GM23338 (cell line): ENCODE measurements around the gene SPDYE2. TPM values are rescaled to one million over a fixed set of nuclear protein-coding genes. Genes with fewer than 3 reads are reported as not detected.
"Not testable (repeated sequence)": the region's sequence is repeated elsewhere in the genome, so short reads cannot be mapped to it uniquely, and the experiment has no call there.

ENCODE experiments used
- ATAC-seq: fragments of 200-7000 bp; cut with Tn5 transposase; 3 replicates; pipeline ENCODE4 v1.9.1; 2020
- DNase-seq: peaks from one replicate; pipeline ENCODE4 v3.0.0-alpha.2; 2015; ENCODE audit warnings: low spot score
- H2AFZ ChIP-seq: fragments of 200-600 bp; sonication (generic); 2 replicates; pipeline ENCODE4 v1.8.0; 2016; ENCODE audit warnings: antibody characterized with exemption, mild to moderate bottlenecking, moderate library complexity
- H3F3A ChIP-seq: fragments of 200-600 bp; sonication (generic); replicated peaks from 2 replicates; pipeline ENCODE4 v1.8.0; 2017; ENCODE audit warnings: antibody characterized with exemption, mixed run types, low read depth
- H3K27ac ChIP-seq: fragments of 200-600 bp; sonication (generic); 2 replicates; pipeline ENCODE4 v1.6.1; 2016; ENCODE audit warnings: low read depth
- H3K27me3 ChIP-seq: fragments of 200-600 bp; sonication (generic); 2 replicates; pipeline ENCODE4 v1.8.0; 2016; ENCODE audit warnings: mild to moderate bottlenecking, mixed run types, moderate library complexity; ENCODE audit not compliant: insufficient read depth
- H3K36me3 ChIP-seq: fragments of 200-600 bp; sonication (generic); 2 replicates; pipeline ENCODE4 v1.8.0; 2016; ENCODE audit warnings: mild to moderate bottlenecking; ENCODE audit not compliant: insufficient read depth
- H3K4me1 ChIP-seq: fragments of 200-600 bp; sonication (generic); 2 replicates; pipeline ENCODE4 v1.8.0; 2016; ENCODE audit warnings: mild to moderate bottlenecking, moderate library complexity; ENCODE audit not compliant: insufficient read depth
- H3K4me2 ChIP-seq: fragments of 200-600 bp; sonication (generic); 2 replicates; pipeline ENCODE4 v1.7.1; 2017; ENCODE audit warnings: mixed run types
- H3K4me3 ChIP-seq: fragments of 200-600 bp; sonication (generic); 2 replicates; pipeline ENCODE4 v1.6.1; 2016; ENCODE audit warnings: mixed run types
- H3K79me2 ChIP-seq: fragments of 200-600 bp; sonication (generic); replicated peaks from 2 replicates; pipeline ENCODE4 v1.8.0; 2017; ENCODE audit warnings: mild to moderate bottlenecking; ENCODE audit not compliant: insufficient read depth
- H3K9me2 ChIP-seq: fragments of 200-600 bp; sonication (generic); 2 replicates; pipeline ENCODE4 v1.8.0; 2017; ENCODE audit not compliant: insufficient read depth
- H4K20me1 ChIP-seq: fragments of 200-600 bp; sonication (generic); replicated peaks from 2 replicates; pipeline ENCODE4 v1.8.0; 2017; ENCODE audit warnings: mild to moderate bottlenecking; ENCODE audit not compliant: insufficient read depth
- H3K27ac Mint-ChIP-seq: 2 replicates; pipeline ENCODE4 v1.8.0; 2020; ENCODE audit warnings: inconsistent platforms, mild to moderate bottlenecking, moderate library complexity, mixed read lengths
- H3K27me3 Mint-ChIP-seq: 3 replicates; pipeline ENCODE4 v1.8.0; 2022; ENCODE audit warnings: low read depth, mild to moderate bottlenecking, moderate library complexity, mixed read lengths, inconsistent platforms; ENCODE audit not compliant: insufficient read depth, poor library complexity
- H3K36me3 Mint-ChIP-seq: 3 replicates; pipeline ENCODE4 v1.8.0; 2021; ENCODE audit warnings: low read depth, mild to moderate bottlenecking, inconsistent platforms, moderate library complexity, mixed read lengths
- H3K4me1 Mint-ChIP-seq: 3 replicates; pipeline ENCODE4 v1.8.0; 2020; ENCODE audit warnings: mild to moderate bottlenecking, inconsistent platforms, mixed read lengths
- H3K4me3 Mint-ChIP-seq: 3 replicates; pipeline ENCODE4 v1.8.0; 2021; ENCODE audit warnings: moderate library complexity, mild to moderate bottlenecking, inconsistent platforms, mixed read lengths
- H3K9me3 Mint-ChIP-seq: 3 replicates; pipeline ENCODE4 v1.8.0; 2020; ENCODE audit warnings: moderate library complexity, mild to moderate bottlenecking, inconsistent platforms, mixed read lengths
- polyA plus RNA-seq: library from polyadenylated mRNA; unstranded; fragments of >200 nt; fragmentation: Nextera tagmentation; extraction: Ambion mirVana; gene quantifications from 2 replicates; pipeline ENCODE4 v1.2.1, GENCODE V29; 2016
- total RNA-seq: library from RNA; depleted of rRNA; stranded (reverse); fragments of >200 nt; shearing (Covaris generic); gene quantifications from 2 replicates; pipeline ENCODE4 v1.2.3, GENCODE V29; 2014

Gene SPDYE2
- total and polyA plus RNA-seq, 2 experiments from 2014 or later, result 0.79 TPM; not detected in 1

DNA sequence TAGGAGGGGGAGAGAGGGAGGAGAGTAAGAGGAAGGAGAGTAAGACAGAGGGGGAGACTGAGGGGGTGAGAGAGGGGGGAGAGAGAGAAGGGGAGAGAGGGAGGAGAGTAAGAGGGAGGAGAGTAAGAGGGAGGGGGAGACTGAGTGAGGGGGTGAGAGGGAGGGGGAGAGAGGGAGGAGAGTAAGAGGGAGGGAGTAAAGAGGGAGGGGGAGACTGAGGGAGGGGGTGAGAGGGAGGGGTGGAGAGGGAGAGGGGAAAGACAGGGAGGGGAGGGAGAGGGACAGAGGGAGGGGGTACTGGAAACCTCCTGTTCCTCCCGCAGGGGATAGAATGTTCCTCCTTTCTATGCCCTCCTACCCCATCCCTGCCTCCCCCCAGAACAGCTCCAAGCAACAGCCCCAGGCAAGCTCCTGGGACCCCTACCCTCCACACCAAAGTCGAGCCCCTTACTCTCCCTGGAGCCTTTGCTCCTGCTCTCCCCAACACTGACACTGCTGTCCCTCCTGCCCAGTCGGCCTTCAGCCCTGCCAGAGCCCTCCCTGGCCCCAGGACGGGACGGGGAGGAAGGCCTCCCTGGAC, 38.3 kb upstream of the SPDYE2 start:
- H3K36me3 Mint-ChIP-seq, H3K4me3 ChIP-seq, H3K27ac Mint-ChIP-seq, H3K4me1 Mint-ChIP-seq, H4K20me1 ChIP-seq, H3K27ac ChIP-seq, H3K9me2 ChIP-seq, H3F3A ChIP-seq, H3K27me3 ChIP-seq, H3K9me3 Mint-ChIP-seq, H3K4me1 ChIP-seq, H3K27me3 Mint-ChIP-seq, H3K79me2 ChIP-seq, H2AFZ ChIP-seq, H3K4me2 ChIP-seq, H3K4me3 Mint-ChIP-seq, ATAC-seq, H3K36me3 ChIP-seq: not testable (repeated sequence)
- peak; percentile 34 for DNase-seq

DNA sequence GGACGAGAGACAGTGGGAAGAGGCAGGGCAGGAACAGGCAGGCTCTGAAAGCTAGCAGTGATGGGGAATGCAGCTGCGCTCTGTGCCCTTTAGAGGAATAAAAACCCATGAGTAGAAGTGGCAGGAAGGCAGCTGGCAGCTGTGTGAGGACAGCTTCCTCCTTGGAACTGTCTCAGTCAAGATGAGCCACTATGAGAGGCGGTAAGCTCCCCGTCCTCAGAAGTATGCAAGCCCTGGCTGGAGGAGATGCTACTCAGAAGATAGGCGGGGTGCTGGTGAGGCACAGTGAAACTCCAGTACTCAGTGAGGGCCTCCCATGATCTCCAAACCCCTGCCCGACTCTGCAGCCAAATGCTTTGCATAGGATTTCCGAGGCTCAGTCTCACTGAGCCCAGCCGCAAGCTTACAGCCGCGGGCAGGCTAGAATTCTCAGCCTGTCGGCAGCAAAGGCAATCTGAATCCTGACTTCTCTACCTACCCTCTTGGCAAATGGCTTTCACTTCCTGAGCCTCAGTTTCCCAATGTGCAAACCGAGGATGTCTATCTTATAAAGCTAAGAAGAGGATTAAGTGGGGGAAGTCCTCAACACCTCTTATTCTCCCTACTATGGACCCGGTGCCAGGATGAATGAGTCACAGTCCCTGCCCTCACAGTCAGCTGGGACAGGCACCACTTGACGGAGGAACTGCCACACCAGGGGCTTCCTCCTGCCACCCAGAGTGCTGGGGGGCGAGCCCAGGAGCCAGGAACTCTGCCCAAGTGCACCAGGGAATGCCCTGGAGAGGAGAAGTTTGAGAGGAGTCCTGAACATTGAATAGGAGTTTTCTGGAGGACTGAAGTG, 35.9 kb upstream of the SPDYE2 start:
- H2AFZ ChIP-seq, H3K36me3 ChIP-seq, DNase-seq, H3K9me3 Mint-ChIP-seq, H3K27me3 ChIP-seq, ATAC-seq, H3K4me1 Mint-ChIP-seq, H3K4me1 ChIP-seq, H3K4me3 Mint-ChIP-seq, H3K4me2 ChIP-seq, H3K4me3 ChIP-seq, H3F3A ChIP-seq, H3K36me3 Mint-ChIP-seq, H4K20me1 ChIP-seq, H3K79me2 ChIP-seq, H3K27ac ChIP-seq, H3K9me2 ChIP-seq, H3K27ac Mint-ChIP-seq, H3K27me3 Mint-ChIP-seq: not testable (repeated sequence)

DNA sequence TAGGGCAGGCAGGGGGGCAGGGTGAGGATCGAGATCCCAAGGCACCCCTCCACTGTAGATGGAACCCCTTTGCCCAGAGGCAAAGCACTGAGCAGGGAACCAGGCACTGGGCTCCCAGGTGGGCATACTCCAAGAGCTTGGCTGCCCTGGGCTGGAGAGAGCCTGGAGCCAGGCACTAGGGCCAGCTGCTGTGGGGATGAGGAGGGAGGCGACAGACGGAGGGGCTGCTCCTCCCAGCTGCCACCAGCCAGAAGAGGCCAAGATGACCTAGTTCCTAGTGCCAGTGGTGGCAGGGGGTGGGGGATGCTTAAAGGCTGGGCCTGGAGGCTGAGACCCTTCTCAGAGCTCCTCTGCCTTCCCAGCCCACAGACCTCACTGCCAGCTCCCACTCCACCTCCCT, 35.1 kb upstream of the SPDYE2 start:
- not testable (repeated sequence) for H3K4me1 Mint-ChIP-seq, H3F3A ChIP-seq, DNase-seq, H3K27ac ChIP-seq, H3K79me2 ChIP-seq, H2AFZ ChIP-seq, H3K27me3 ChIP-seq, H3K27ac Mint-ChIP-seq, H3K4me3 ChIP-seq, H3K4me1 ChIP-seq, H3K27me3 Mint-ChIP-seq, H3K9me3 Mint-ChIP-seq, H3K4me3 Mint-ChIP-seq, H3K9me2 ChIP-seq, H3K4me2 ChIP-seq, H3K36me3 Mint-ChIP-seq, H3K36me3 ChIP-seq, H4K20me1 ChIP-seq
- peak; percentile 7 for ATAC-seq

GRCh38 chr7:102516951-102517350, 34.1 kb upstream of the SPDYE2 start:
- H3K4me1 Mint-ChIP-seq, H3K9me2 ChIP-seq, H3K4me3 ChIP-seq, H2AFZ ChIP-seq, H3K4me2 ChIP-seq, ATAC-seq, H3F3A ChIP-seq, DNase-seq, H3K27ac ChIP-seq, H4K20me1 ChIP-seq, H3K27me3 Mint-ChIP-seq, H3K36me3 Mint-ChIP-seq, H3K4me1 ChIP-seq, H3K27ac Mint-ChIP-seq, H3K36me3 ChIP-seq, H3K9me3 Mint-ChIP-seq, H3K4me3 Mint-ChIP-seq, H3K79me2 ChIP-seq, H3K27me3 ChIP-seq: not testable (repeated sequence)

DNA sequence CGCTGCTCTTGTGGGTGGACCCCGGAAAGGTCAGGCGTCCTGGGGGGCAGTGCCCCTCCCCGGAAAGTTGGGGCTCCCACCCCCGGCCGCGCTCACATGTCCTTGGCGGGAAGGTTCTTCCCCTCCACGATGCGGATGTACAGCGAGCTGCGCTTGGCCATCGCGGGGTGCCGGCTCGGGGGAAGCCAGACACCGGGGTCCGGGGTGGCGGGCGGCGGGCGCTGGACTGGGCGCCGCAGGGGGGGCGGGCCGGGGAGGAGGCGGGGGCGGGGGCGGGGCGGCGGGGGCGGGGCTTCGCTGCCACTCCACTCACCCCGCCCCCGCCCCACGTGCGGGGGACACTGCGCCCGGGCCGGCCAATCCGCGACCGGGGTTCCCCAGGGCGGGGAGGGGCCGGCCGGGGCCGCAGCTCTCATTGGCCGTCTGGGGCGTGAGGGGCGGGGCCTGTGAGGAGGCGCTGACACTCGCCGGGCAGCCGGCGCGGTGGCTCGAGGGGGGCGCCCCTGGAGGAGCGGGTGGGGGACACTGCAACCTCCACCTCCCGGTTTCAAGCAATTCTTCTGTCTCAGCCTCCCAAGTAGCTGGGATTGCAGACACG, 33.4 kb upstream of the SPDYE2 start, which contains the start of gene RASA4B:
RASA4B (minus strand) TSS at position 228 of the 598 bp plus-strand sequence; CDS start at position 161, 67 bp downstream.
- H3K27me3 Mint-ChIP-seq, H3K36me3 Mint-ChIP-seq, H3K4me1 Mint-ChIP-seq, H3K27ac Mint-ChIP-seq, H2AFZ ChIP-seq, H3K27me3 ChIP-seq, H3K4me3 ChIP-seq, H3K27ac ChIP-seq, H3K9me3 Mint-ChIP-seq, H3K4me2 ChIP-seq, H3K79me2 ChIP-seq, H3K4me3 Mint-ChIP-seq, H3F3A ChIP-seq, H4K20me1 ChIP-seq, H3K36me3 ChIP-seq, H3K4me1 ChIP-seq, H3K9me2 ChIP-seq: not testable (repeated sequence)
- ATAC-seq, result peak; percentile 80
- peak; percentile 12 for DNase-seq

GRCh38 chr7:102520797-102521196, 30.2 kb upstream of the SPDYE2 start:
- not testable (repeated sequence) for H3K4me3 Mint-ChIP-seq, H3K4me3 ChIP-seq, H3K27me3 ChIP-seq, H3F3A ChIP-seq, ATAC-seq, H3K79me2 ChIP-seq, H3K4me2 ChIP-seq, H4K20me1 ChIP-seq, H3K36me3 ChIP-seq, H2AFZ ChIP-seq, H3K27ac ChIP-seq, DNase-seq, H3K27ac Mint-ChIP-seq, H3K4me1 ChIP-seq, H3K9me3 Mint-ChIP-seq, H3K36me3 Mint-ChIP-seq, H3K9me2 ChIP-seq, H3K4me1 Mint-ChIP-seq, H3K27me3 Mint-ChIP-seq
